ENCODE data around the gene MYH9.

GRCh38 chr22:36413022-36413775 is 25.4 kb upstream of the MYH9 start:
- no peak for TF ChIP-seq CTCF (IDR thresholded peaks at IDR 0.05)
- no peak for TF ChIP-seq EZH2 (IDR thresholded peaks at IDR 0.05; ENCODE audit: borderline replicate concordance, insufficient read depth, low read depth, low read length, poor library complexity, severe bottlenecking)
